K562 (cell line): Measurements from ENCODE around the gene MAP3K20. TPM values are rescaled to one million over a fixed set of nuclear protein-coding genes. Genes with fewer than 3 reads are reported as not detected.

Experiments used
- ATAC-seq: fragments of 200-7000 bp; cut with Tn5 transposase; 3 replicates; pipeline ENCODE4 v1.9.1; 2020; ENCODE audit warnings: moderate library complexity
- BruUV-seq: library from RNA; stranded (reverse); fragments of 400-500 nt; replicated peaks from 2 replicates; lab custom pipeline; 2021; lab: Mats Ljungman, UMichigan
- CTCF ChIA-PET: fragments of 300-600 bp; formaldehyde crosslinking; extraction: SDS; loops from one replicate; lab custom pipeline; 2021; ENCODE audit warnings: low intra/inter-chr PET ratio; lab: Yijun Ruan, JAX
- POLR2A ChIA-PET: fragments of 300-600, 350-650 bp; sonication (Branson Sonifier 250); formaldehyde crosslinking; extraction: SDS; loops from one replicate; lab custom pipeline; 2021; ENCODE audit warnings: antibody characterized with exemption, inconsistent platforms; lab: Yijun Ruan, JAX
- DNase-seq, 4 experiments: peaks; one replicate each; pipeline versions ENCODE4 v3.0.0 to v3.0.0-alpha.2; 2011 to 2018; ENCODE audit warnings: low spot score in 3 of 4, mixed read lengths in 3 of 4; ENCODE audit errors: extremely low read depth in 1 of 4
- FAIRE-seq: peaks from 2 replicates; lab custom pipeline; 2011; peaks lifted over from hg19 to GRCh38; lab: Jason Lieb, UNC
- H2AFZ ChIP-seq: 2 replicates; pipeline ENCODE4 v1.6.0; 2011; ENCODE audit warnings: low read depth, low read length, control low read depth, inconsistent platforms
- H3K27ac ChIP-seq: fragments of 200-600 bp; 3 replicates; pipeline ENCODE4 v1.8.0; 2011; ENCODE audit warnings: low read depth, mild to moderate bottlenecking, control low read depth, inconsistent platforms, low read length, moderate library complexity, mixed read lengths; ENCODE audit errors: extremely low read depth
- H3K27me3 ChIP-seq, 2 experiments: fragments of 300-600 bp in 1 of 2; 2 replicates in 1 of 2; 3 replicates in 1 of 2; pipeline versions ENCODE4 v1.6.0 to v1.8.0; 2011; ENCODE audit warnings: inconsistent platforms in 2 of 2, low read length in 2 of 2, mild to moderate bottlenecking in 1 of 2, mixed read lengths in 1 of 2, moderate library complexity in 1 of 2; ENCODE audit not compliant: control insufficient read depth in 2 of 2, insufficient read depth in 2 of 2
- H3K36me3 ChIP-seq: fragments of 300-600 bp; 3 replicates; pipeline ENCODE4 v1.8.0; 2011; ENCODE audit warnings: mild to moderate bottlenecking, low read length, inconsistent platforms; ENCODE audit not compliant: control insufficient read depth, insufficient read depth
- H3K4me1 ChIP-seq, 2 experiments: fragments of 200-600 bp in 1 of 2; replicated peaks in 1 of 2; 2 replicates in 1 of 2; 3 replicates in 1 of 2; pipeline versions ENCODE4 v1.5.1 to v1.8.0; 2011; ENCODE audit warnings: inconsistent platforms in 2 of 2, low read length in 2 of 2, mild to moderate bottlenecking in 1 of 2, mixed read lengths in 1 of 2, moderate library complexity in 1 of 2; ENCODE audit not compliant: control insufficient read depth in 2 of 2, insufficient read depth in 2 of 2
- H3K4me2 ChIP-seq: 2 replicates; pipeline ENCODE4 v1.6.1; 2011; ENCODE audit warnings: low read length, control low read depth, inconsistent platforms, mixed read lengths; ENCODE audit not compliant: insufficient read depth
- H3K4me3 ChIP-seq: fragments of 200-600 bp; sonication (generic), shearing (Covaris generic); 2 replicates; pipeline ENCODE4 v1.5.1; 2016; ENCODE audit warnings: control low read depth, inconsistent platforms
- H3K79me2 ChIP-seq: fragments of 200-600 bp; 3 replicates; pipeline ENCODE4 v1.8.0; 2011; ENCODE audit warnings: low read length, inconsistent platforms; ENCODE audit not compliant: control insufficient read depth, insufficient read depth
- H3K9ac ChIP-seq, 2 experiments: 2 replicates each; pipeline versions ENCODE4 v1.6.0 to v1.6.1; 2011; ENCODE audit warnings: low read depth in 2 of 2, low read length in 2 of 2, control low read depth in 1 of 2, inconsistent platforms in 1 of 2, mild to moderate bottlenecking in 1 of 2, mixed read lengths in 1 of 2; ENCODE audit not compliant: insufficient read depth in 1 of 2
- H3K9me1 ChIP-seq: one replicate; pipeline ENCODE4 v1.6.0; 2011; ENCODE audit warnings: inconsistent platforms, mild to moderate bottlenecking, low read length, moderate library complexity; ENCODE audit not compliant: control insufficient read depth, insufficient read depth
- H3K9me3 ChIP-seq: replicated peaks from 2 replicates; pipeline ENCODE4 v1.5.1; 2011; ENCODE audit warnings: low read depth, low read length, inconsistent platforms; ENCODE audit not compliant: control insufficient read depth, insufficient read depth
- H4K20me1 ChIP-seq: replicated peaks from 2 replicates; pipeline ENCODE4 v1.6.1; 2011; ENCODE audit warnings: low read length, inconsistent platforms, mixed read lengths; ENCODE audit not compliant: control insufficient read depth, insufficient read depth
- CEBPG ChIP-seq, 3 experiments: fragments of 200-800 bp in 1 of 3; sonication (Bioruptor generic) in 1 of 3; sonication (generic) in 1 of 3; formaldehyde crosslinking in 1 of 3; IDR thresholded peaks in 2 of 3; conservative IDR thresholded peaks in 1 of 3; 2 replicates each; pipeline versions ENCODE4 v1.6.1 to v1.8.0; 2016 to 2022; ENCODE audit warnings: missing compliant biosample characterization in 2 of 3, missing genetic modification characterization in 2 of 3, mild to moderate bottlenecking in 1 of 3, missing genetic modification reagents in 1 of 3
- JUN ChIP-seq, 2 experiments: sonication (generic) in 1 of 2; formaldehyde crosslinking in 1 of 2; IDR thresholded peaks; 2 replicates each; pipeline versions ENCODE4 v1.6.1 to v1.8.0; 2012 to 2022; ENCODE audit warnings: borderline replicate concordance in 2 of 2, mild to moderate bottlenecking in 2 of 2, improper control_type of control experiment in 1 of 2, low read depth in 1 of 2, low read length in 1 of 2, missing genetic modification reagents in 1 of 2
- WGBS: fragments of 100-300 bp; shearing (Covaris generic); methylation state at CpG from one replicate; pipeline ENCODE4 v1.1.6; 2016; ENCODE audit warnings: low coverage, mixed read lengths; ENCODE audit not compliant: insufficient coverage; ENCODE audit errors: missing lambda C conversion rate; 5-methylcytosine and 5-hydroxymethylcytosine counted together
- in situ Hi-C: fragments of 300-500 bp; cut with MboI; formaldehyde crosslinking; loops from 4 replicates; pipeline ENCODE4 v1.15.0; 2018; ENCODE audit warnings: inconsistent platforms, mixed read lengths
- intact Hi-C: fragments of 100-400 bp; cut with micrococcal nuclease; formaldehyde crosslinking; loops from 2 replicates; pipeline ENCODE4 v1.14.2; 2022
- polyA plus RNA-seq, 8 experiments: library from polyadenylated mRNA; depleted of rRNA in 4 of 8; stranded (reverse) in 5 of 8; unstranded in 3 of 8; fragments of >200 nt; fragmentation: Nextera tagmentation in 2 of 8; fragmentation: Illumina TruSeq in 1 of 8; extraction: Ambion mirVana in 2 of 8; extraction: Trizol in 1 of 8; gene quantifications; 2 replicates each; pipeline versions ENCODE4 v1.2.1 to v1.2.3, GENCODE V29; 2011 to 2014; ENCODE audit warnings: inconsistent platforms in 1 of 8, missing spikeins in 1 of 8
- total RNA-seq, 7 experiments: library from RNA; depleted of rRNA in 6 of 7; stranded (reverse); fragments of >200 nt in 6 of 7; fragmentation: Illumina TruSeq in 2 of 7; extraction: Trizol in 2 of 7; gene quantifications; 2 replicates each; pipeline versions ENCODE4 v1.2.1 to v1.2.3, GENCODE V29; 2011 to 2021; ENCODE audit warnings: low replicate concordance in 1 of 7
- TF ChIP-seq, protein P1 (sequence below): fragments of 450-650 bp; IDR thresholded peaks from 2 replicates; pipeline ENCODE4 v1.6.1; 2018; ENCODE audit not compliant: partially characterized antibody
- TF ChIP-seq, protein P2 (sequence below), 2 experiments: fragments of 450-650 bp in 1 of 2; sonication (generic) in 1 of 2; formaldehyde crosslinking in 1 of 2; IDR thresholded peaks in 1 of 2; conservative IDR thresholded peaks in 1 of 2; 2 replicates each; pipeline versions ENCODE4 v1.6.1 to v1.8.1; 2016 to 2023; ENCODE audit warnings: mild to moderate bottlenecking in 2 of 2, moderate library complexity in 2 of 2, inconsistent platforms in 1 of 2, missing genetic modification reagents in 1 of 2

MAP3K20 gene
- total and polyA plus RNA-seq, 9 of the 15 experiments (the other 6 are each of a cell fraction or from before 2014, with no cell fraction given) = 9.8 to 34.2 (median 27.3) TPM

DNA sequence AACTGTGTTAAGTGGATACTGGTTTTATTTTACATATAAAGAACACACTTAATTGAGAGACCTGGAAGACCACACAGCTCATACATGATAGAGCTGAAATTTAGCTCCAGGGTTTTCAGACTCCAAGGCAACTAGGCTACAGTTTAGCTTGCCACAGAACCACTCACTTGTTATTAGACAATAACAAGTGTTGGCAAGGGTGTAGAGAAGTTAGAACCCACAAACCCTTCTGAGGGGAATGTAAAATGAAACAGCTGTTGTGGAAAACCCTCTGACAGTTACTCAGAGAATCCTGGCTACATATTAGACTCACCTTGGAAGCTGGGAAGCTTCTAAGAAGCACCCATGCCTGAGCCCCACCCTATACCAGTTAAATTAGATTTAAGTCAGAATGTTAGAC is 75.3 kb downstream of the MAP3K20 start (continued):
- TF ChIP-seq, protein P1, sequence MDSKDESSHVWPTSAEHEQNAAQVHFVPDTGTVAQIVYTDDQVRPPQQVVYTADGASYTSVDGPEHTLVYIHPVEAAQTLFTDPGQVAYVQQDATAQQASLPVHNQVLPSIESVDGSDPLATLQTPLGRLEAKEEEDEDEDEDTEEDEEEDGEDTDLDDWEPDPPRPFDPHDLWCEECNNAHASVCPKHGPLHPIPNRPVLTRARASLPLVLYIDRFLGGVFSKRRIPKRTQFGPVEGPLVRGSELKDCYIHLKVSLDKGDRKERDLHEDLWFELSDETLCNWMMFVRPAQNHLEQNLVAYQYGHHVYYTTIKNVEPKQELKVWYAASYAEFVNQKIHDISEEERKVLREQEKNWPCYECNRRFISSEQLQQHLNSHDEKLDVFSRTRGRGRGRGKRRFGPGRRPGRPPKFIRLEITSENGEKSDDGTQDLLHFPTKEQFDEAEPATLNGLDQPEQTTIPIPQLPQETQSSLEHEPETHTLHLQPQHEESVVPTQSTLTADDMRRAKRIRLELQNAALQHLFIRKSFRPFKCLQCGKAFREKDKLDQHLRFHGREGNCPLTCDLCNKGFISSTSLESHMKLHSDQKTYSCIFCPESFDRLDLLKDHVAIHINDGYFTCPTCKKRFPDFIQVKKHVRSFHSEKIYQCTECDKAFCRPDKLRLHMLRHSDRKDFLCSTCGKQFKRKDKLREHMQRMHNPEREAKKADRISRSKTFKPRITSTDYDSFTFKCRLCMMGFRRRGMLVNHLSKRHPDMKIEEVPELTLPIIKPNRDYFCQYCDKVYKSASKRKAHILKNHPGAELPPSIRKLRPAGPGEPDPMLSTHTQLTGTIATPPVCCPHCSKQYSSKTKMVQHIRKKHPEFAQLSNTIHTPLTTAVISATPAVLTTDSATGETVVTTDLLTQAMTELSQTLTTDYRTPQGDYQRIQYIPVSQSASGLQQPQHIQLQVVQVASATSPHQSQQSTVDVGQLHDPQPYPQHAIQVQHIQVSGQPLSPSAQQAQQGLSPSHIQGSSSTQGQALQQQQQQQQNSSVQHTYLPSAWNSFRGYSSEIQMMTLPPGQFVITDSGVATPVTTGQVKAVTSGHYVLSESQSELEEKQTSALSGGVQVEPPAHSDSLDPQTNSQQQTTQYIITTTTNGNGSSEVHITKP = no peak

DNA sequence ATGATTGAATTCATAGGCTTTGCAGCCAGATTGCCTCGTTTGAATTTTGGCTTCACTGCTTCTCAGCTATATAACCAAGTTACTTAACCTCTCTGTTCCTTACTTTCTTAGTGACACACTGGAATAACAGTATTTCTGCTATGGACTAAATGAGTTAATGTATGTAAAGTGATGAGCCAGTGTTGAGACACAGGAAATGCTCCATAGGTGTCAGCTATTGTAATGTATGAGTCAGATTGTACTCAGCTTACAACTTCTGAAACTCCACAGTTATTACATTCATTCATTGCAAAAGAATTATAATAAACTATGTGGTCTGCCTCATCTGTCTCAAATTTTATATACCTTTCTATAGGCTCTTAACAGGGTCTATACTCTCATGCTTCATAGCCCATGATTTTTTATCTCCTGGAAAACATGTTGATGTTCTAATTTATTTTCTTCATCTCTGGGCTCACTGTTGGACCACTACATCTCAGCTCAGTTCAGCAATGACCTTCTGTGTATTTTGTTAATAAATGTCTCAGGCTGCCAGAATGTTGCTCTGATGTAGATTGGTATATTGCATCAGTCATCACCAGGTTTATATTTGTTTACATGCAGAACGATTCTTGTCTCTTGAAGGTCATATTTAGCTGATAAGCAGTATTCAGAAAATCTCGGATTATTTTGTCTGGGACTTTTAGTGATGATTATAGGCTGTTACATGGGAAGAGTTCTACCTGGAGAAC is 76.2 kb downstream of the MAP3K20 start:
- intact Hi-C loops = no loop called here
- TF ChIP-seq CEBPG (CRISPR knock-in tag; IDR thresholded peaks at IDR 0.05) = no peak
- peak in 1 of 2 experiments; percentile 41; a peak in 1 of 4 replicates for TF ChIP-seq CEBPG (tag; conservative IDR thresholded peaks at IDR 0.05 in 1 of 2, IDR thresholded peaks at IDR 0.05 in 1 of 2)
- TF ChIP-seq, protein P2, sequence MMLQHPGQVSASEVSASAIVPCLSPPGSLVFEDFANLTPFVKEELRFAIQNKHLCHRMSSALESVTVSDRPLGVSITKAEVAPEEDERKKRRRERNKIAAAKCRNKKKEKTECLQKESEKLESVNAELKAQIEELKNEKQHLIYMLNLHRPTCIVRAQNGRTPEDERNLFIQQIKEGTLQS (IDR thresholded peaks at IDR 0.05) = peak; percentile 28; the same call in 1 of the 2 replicates
- TF ChIP-seq, protein P2 (CRISPR knock-in tag; conservative IDR thresholded peaks at IDR 0.05) = no peak
- TF ChIP-seq JUN (IDR thresholded peaks at IDR 0.05; ENCODE audit: borderline replicate concordance, low read depth, low read length) = peak; percentile 50; the same call in 1 of the 2 replicates
- no peak for TF ChIP-seq JUN (CRISPR knock-in tag; IDR thresholded peaks at IDR 0.05; ENCODE audit: borderline replicate concordance)

More for the DNA sequence above, 76.2 kb downstream of the MAP3K20 start:
- Histone ChIP-seq H3K36me3 (no peaks in the 10 kb centered on the region), H3K9me1 (no peaks in the 10 kb centered on the region), H3K9me3 (no peaks in the 10 kb centered on the region), H2AFZ (no peak overlapping the region), H3K9ac (no peak overlapping the region), H3K79me2 (0 out of 3 replicates have a peak, but pooled peaks cover 4% of the 10 kb centered on the region), H3K4me2 (no peak overlapping the region), H3K27ac (no peak overlapping the region), H3K4me1 (no peaks in the 10 kb centered on the region), H3K4me3 (no peak overlapping the region), H4K20me1 (no peaks in the 10 kb centered on the region), H3K27me3 (no peaks in the 10 kb centered on the region)
- POLR2A ChIA-PET = interaction anchor here (0.8 kb wide), 1 partner anchor 20 kb away, joined by 4 read pairs; no protein-coding TSS in a partner anchor
- CTCF ChIA-PET = no interaction called here
- in situ Hi-C loops = no loop called here
- no peak for DNase-seq
- BruUV-seq = no TSS peak
- FAIRE-seq = no peak
- WGBS = 27% methylated on average over 3 of the region's 3 CpGs
- no peak for ATAC-seq
